Chondrocyte (in vitro differentiated cells): ENCODE results near the gene SLC35F4. TPM values are rescaled to one million over a fixed set of nuclear protein-coding genes. Genes with fewer than 3 reads are reported as not detected.
"Not testable (repeated sequence)": the region's sequence is repeated elsewhere in the genome, so short reads cannot be mapped to it uniquely, and the experiment has no call there.

Experiments used
- DNase-seq: peaks from one replicate; pipeline ENCODE4 v3.0.0; 2021; ENCODE audit warnings: mixed read lengths, low spot score
- H3K27ac Mint-ChIP-seq: one replicate; pipeline ENCODE4 v1.8.0; 2021; ENCODE audit warnings: mild to moderate bottlenecking, moderate library complexity, mixed read lengths; ENCODE audit not compliant: unreplicated experiment
- H3K27me3 Mint-ChIP-seq: 2 replicates; pipeline ENCODE4 v1.8.0; 2021; ENCODE audit warnings: low read depth, mixed read lengths
- H3K36me3 Mint-ChIP-seq: 2 replicates; pipeline ENCODE4 v1.8.0; 2021; ENCODE audit warnings: low read depth, mixed read lengths
- H3K4me1 Mint-ChIP-seq: 2 replicates; pipeline ENCODE4 v1.8.0; 2021; ENCODE audit warnings: low read depth, mild to moderate bottlenecking, mixed read lengths
- H3K4me3 Mint-ChIP-seq: one replicate; pipeline ENCODE4 v1.8.0; 2021; ENCODE audit warnings: mild to moderate bottlenecking, moderate library complexity, mixed read lengths; ENCODE audit not compliant: unreplicated experiment
- H3K9me3 Mint-ChIP-seq: 2 replicates; pipeline ENCODE4 v1.8.0; 2021; ENCODE audit warnings: low read depth, mixed read lengths
- CTCF ChIP-seq: fragments of 200-600 bp; sonication (generic); IDR thresholded peaks from 2 replicates; pipeline ENCODE4 v1.5.0; 2021; ENCODE audit warnings: antibody characterized with exemption, mild to moderate bottlenecking, moderate library complexity
- total RNA-seq: library from RNA; stranded (reverse); gene quantifications from 3 replicates; pipeline ENCODE4 v1.2.1, GENCODE V29; 2021

The SLC35F4 gene
- total RNA-seq, 1 donor from 2014 or later, result not detected

GRCh38 chr14:57725399-57726077 is 140.4 kb downstream of the SLC35F4 start:
- H3K27ac Mint-ChIP-seq, result no peak overlapping the region
- no peak for TF ChIP-seq CTCF
- H3K4me3 Mint-ChIP-seq, result no peak overlapping the region
- no peaks in the 10 kb centered on the region for H3K27me3 Mint-ChIP-seq
- no peaks in the 10 kb centered on the region for H3K36me3 Mint-ChIP-seq
- H3K4me1 Mint-ChIP-seq, result peaks cover 3% of the 10 kb centered on the region
- DNase-seq, result no peak
- peaks cover 18% of the 10 kb centered on the region for H3K9me3 Mint-ChIP-seq

- H3K27me3 Mint-ChIP-seq, H3K27ac Mint-ChIP-seq, H3K36me3 Mint-ChIP-seq, H3K4me1 Mint-ChIP-seq, H3K4me3 Mint-ChIP-seq, DNase-seq: not testable (repeated sequence)
- H3K9me3 Mint-ChIP-seq, result peaks cover 27% of the 10 kb centered on the region
Observed at GRCh38 chr14:57722141-57722540, 143.8 kb downstream of the SLC35F4 start.

- Mint-ChIP-seq H3K27ac (no peak overlapping the region), H3K4me3 (no peak overlapping the region), H3K27me3 (peaks cover 17% of the 10 kb centered on the region), H3K9me3 (peaks cover 9% of the 10 kb centered on the region), H3K36me3 (no peaks in the 10 kb centered on the region), H3K4me1 (no peaks in the 10 kb centered on the region)
- TF ChIP-seq CTCF, result no peak
- DNase-seq, result no peak
Observed at GRCh38 chr14:57714487-57714931, 151.4 kb downstream of the SLC35F4 start.

- Mint-ChIP-seq H3K4me1 (no peaks in the 10 kb centered on the region), H3K27ac (no peak overlapping the region), H3K27me3 (peaks cover 17% of the 10 kb centered on the region), H3K9me3 (peaks cover 8% of the 10 kb centered on the region), H3K36me3 (no peaks in the 10 kb centered on the region), H3K4me3 (no peak overlapping the region)
- no peak for TF ChIP-seq CTCF
- DNase-seq, result no peak
Observed at GRCh38 chr14:57712698-57713097, 153.2 kb downstream of the SLC35F4 start.

GRCh38 chr14:57712102-57712501 is 153.8 kb downstream of the SLC35F4 start:
- no peaks in the 10 kb centered on the region for H3K4me1 Mint-ChIP-seq
- TF ChIP-seq CTCF, result no peak
- H3K4me3 Mint-ChIP-seq, result no peak overlapping the region
- peaks cover 17% of the 10 kb centered on the region for H3K27me3 Mint-ChIP-seq
- no peaks in the 10 kb centered on the region for H3K36me3 Mint-ChIP-seq
- no peak for DNase-seq
- peaks cover 8% of the 10 kb centered on the region for H3K9me3 Mint-ChIP-seq
- no peak overlapping the region for H3K27ac Mint-ChIP-seq

GRCh38 chr14:57709909-57710308 is 156.0 kb downstream of the SLC35F4 start:
- Mint-ChIP-seq H3K4me1 (no peaks in the 10 kb centered on the region), H3K9me3 (peaks cover 8% of the 10 kb centered on the region), H3K27me3 (peaks cover 14% of the 10 kb centered on the region), H3K27ac (no peak overlapping the region), H3K36me3 (no peaks in the 10 kb centered on the region), H3K4me3 (no peak overlapping the region)
- no peak for DNase-seq
- TF ChIP-seq CTCF, result no peak

- H3K4me1 Mint-ChIP-seq, H3K4me3 Mint-ChIP-seq, DNase-seq, H3K9me3 Mint-ChIP-seq, H3K27ac Mint-ChIP-seq, H3K36me3 Mint-ChIP-seq: not testable (repeated sequence)
- peaks cover 11% of the 10 kb centered on the region for H3K27me3 Mint-ChIP-seq
Observed at GRCh38 chr14:57709086-57709485, 156.8 kb downstream of the SLC35F4 start.
